Activated CD4-positive, alpha-beta memory T cell treated with anti-CD3 and anti-CD28 coated beads for 36 hours (primary cell): ENCODE results near the gene HPDL. TPM values are rescaled to one million over a fixed set of nuclear protein-coding genes. Genes with fewer than 3 reads are reported as not detected.

ENCODE experiments used
- CTCF ChIA-PET: fragments of 350-600 bp; sonication (Branson Sonifier 250); formaldehyde crosslinking; loops from one replicate; lab custom pipeline; 2021; ENCODE audit warnings: antibody characterized with exemption, inconsistent platforms; lab: Charles Lee
- POLR2A ChIA-PET: fragments of 350-600 bp; sonication (Branson Sonifier 250); formaldehyde crosslinking; loops from one replicate; lab custom pipeline; 2021; ENCODE audit warnings: antibody characterized with exemption; lab: Charles Lee
- DNase-seq: peaks from one replicate; pipeline ENCODE4 v3.0.0-alpha.2; 2020
- H3K27ac Mint-ChIP-seq: one replicate; pipeline ENCODE4 v1.8.0; 2021; ENCODE audit warnings: mixed read lengths
- H3K27me3 Mint-ChIP-seq: one replicate; pipeline ENCODE4 v1.8.0; 2021; ENCODE audit warnings: mixed read lengths
- H3K36me3 Mint-ChIP-seq: one replicate; pipeline ENCODE4 v1.8.0; 2021; ENCODE audit warnings: mixed read lengths
- H3K4me1 Mint-ChIP-seq: one replicate; pipeline ENCODE4 v1.8.0; 2021; ENCODE audit warnings: low read depth, mixed read lengths
- H3K4me3 Mint-ChIP-seq: one replicate; pipeline ENCODE4 v1.8.0; 2021; ENCODE audit warnings: mild to moderate bottlenecking, mixed read lengths
- H3K9me3 Mint-ChIP-seq: one replicate; pipeline ENCODE4 v1.8.0; 2021; ENCODE audit warnings: mixed read lengths
- intact Hi-C: fragments of 100-400 bp; cut with micrococcal nuclease; formaldehyde crosslinking; loops from one replicate; pipeline ENCODE4 v1.15.1; 2023
- total RNA-seq, 2 experiments: library from RNA; stranded (reverse); gene quantifications; one replicate each; pipeline ENCODE4 v1.2.3, GENCODE V29; 2021

HPDL gene
- total RNA-seq, 2 experiments from 2014 or later = 12.7 to 14.3 TPM

DNA sequence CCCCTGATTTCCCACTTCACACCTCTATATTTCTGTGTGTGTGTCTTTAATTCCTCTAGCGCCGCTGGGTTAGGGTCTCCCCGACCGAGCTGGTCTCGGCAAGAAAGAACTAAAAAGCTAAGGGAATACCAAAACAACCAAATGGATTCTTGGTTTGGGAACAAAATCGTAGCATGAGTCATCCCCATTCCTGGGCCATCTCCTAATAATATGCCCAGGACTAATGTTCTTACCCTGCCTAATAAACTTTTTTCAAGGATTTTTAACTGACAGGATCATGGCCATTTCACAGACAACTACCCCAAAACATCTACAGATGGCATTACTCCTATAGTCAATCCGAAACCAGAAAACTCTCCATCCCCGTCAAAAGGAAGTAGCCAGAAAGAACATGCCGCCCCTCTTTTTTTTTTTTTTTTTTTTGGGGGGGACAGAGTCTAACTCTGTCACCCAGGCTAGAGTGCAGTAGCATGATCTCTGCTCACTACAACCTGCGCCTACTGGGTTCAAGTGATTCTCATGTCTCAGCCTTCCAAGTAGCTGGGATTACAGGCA, 4.1 kb upstream of the HPDL start:
- intact Hi-C loops = no loop called here
- H3K27me3 Mint-ChIP-seq = no peaks in the 10 kb centered on the region
- peaks cover under 1% of the 10 kb centered on the region for H3K4me1 Mint-ChIP-seq
- H3K27ac Mint-ChIP-seq = no peak overlapping the region
- ChIA-PET POLR2A (no interaction called here), CTCF (no interaction called here)
- H3K9me3 Mint-ChIP-seq = no peaks in the 10 kb centered on the region
- no peak overlapping the region for H3K4me3 Mint-ChIP-seq
- no peaks in the 10 kb centered on the region for H3K36me3 Mint-ChIP-seq
- DNase-seq = no peak

DNA sequence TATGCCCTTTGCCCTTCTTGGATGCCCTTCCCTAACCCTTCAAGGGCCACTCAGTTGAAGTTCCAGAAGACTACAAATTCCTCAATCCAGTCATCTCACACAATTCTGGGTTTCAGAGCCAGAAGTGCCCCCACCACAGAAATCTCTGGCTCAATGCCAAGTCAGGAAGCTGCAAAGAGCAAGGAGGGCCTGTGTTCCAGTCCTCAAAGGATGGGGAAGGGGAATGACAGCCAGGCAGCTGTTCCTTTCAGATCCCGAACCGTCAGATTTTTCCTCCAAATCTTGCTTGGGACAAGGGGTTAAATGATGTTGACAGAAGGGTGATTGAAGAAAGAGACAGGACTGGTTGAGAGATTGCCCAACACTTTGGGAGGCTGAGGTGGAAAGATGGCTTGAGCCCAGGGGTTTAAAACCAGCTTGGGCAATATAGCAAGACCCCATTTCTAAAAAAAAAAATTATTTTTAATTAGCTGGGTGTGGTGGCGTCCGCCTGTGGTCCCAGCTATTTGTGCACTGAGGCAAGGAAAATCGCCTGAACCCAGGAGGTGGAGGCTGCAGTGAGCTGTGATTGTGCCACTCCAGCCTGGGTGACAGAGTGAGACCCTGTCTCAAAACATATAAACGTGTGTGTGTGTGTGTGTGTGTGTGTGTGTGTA, 716 bp upstream of the HPDL start:
- ChIA-PET POLR2A (interaction anchor here (1.0 to 4.7 kb wide), 7 partner anchors 11 to 595 kb away, joined by 3 to 70 read pairs (median 5); partner anchors contain the start of genes HECTD3, MUTYH, TOE1 and UROD), CTCF (interaction anchor here (0.6 to 3.7 kb wide), 6 partner anchors 14 to 314 kb away, joined by 3 to 16 read pairs (median 6); partner anchors contain the start of genes MUTYH, TOE1 and UROD)
- intact Hi-C loops = loop anchor here (2.0 kb wide), 1 partner anchor 21 kb away; no protein-coding TSS in a partner anchor
- DNase-seq = no peak
- Mint-ChIP-seq H3K4me1 (peaks cover 16% of the 10 kb centered on the region), H3K4me3 (peak overlapping the region; percentile 76), H3K27ac (no peak overlapping the region), H3K9me3 (no peaks in the 10 kb centered on the region), H3K36me3 (peaks cover 16% of the 10 kb centered on the region), H3K27me3 (no peaks in the 10 kb centered on the region)

DNA sequence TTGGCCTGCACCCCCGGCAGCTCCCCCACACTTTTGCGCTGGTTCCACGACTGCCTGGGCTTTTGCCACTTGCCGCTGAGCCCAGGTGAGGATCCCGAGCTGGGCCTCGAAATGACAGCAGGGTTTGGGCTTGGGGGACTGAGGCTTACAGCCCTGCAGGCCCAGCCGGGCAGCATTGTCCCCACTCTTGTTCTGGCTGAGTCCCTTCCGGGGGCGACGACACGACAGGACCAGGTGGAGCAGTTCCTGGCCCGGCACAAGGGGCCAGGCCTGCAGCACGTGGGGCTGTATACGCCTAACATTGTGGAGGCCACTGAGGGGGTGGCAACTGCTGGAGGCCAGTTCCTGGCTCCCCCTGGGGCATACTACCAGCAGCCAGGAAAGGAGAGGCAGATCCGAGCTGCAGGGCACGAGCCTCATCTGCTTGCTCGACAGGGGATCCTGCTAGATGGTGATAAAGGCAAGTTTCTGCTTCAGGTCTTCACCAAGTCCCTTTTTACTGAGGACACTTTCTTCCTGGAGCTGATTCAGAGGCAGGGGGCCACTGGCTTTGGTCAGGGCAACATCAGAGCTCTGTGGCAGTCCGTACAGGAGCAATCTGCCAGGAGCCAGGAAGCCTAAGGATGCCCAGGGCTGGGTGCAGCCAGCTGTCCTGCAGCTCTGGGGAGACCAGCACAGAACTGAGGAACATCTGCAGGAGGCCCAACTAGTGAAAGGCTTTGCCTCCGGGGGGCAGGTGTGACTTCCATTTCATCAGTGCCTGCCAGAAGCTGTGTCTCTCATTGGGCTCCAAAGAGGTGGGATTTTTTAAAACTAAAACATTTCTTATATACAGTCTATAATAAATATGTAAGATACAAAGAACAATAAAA, 1.2 kb downstream of the HPDL start:
- no peak for DNase-seq
- H3K4me3 Mint-ChIP-seq = peak overlapping the region; percentile 76
- CTCF ChIA-PET = interaction anchor here (0.7 to 3.7 kb wide), 7 partner anchors 13 to 315 kb away, joined by 3 to 16 read pairs (median 3); partner anchors contain the start of genes MUTYH, TOE1 and UROD
- POLR2A ChIA-PET = interaction anchor here (1.4 to 4.7 kb wide), 7 partner anchors 11 to 597 kb away, joined by 3 to 70 read pairs (median 5); partner anchors contain the start of genes HECTD3, MUTYH, PRDX1 and TOE1
- H3K4me1 Mint-ChIP-seq = peaks cover 16% of the 10 kb centered on the region
- peaks cover 16% of the 10 kb centered on the region for H3K36me3 Mint-ChIP-seq
- no peaks in the 10 kb centered on the region for H3K9me3 Mint-ChIP-seq
- no peaks in the 10 kb centered on the region for H3K27me3 Mint-ChIP-seq
- intact Hi-C loops = loop anchor here (1.0 to 2.0 kb wide), 2 partner anchors 11 to 23 kb away; no protein-coding TSS in a partner anchor
- H3K27ac Mint-ChIP-seq = peak overlapping the region; percentile 28

DNA sequence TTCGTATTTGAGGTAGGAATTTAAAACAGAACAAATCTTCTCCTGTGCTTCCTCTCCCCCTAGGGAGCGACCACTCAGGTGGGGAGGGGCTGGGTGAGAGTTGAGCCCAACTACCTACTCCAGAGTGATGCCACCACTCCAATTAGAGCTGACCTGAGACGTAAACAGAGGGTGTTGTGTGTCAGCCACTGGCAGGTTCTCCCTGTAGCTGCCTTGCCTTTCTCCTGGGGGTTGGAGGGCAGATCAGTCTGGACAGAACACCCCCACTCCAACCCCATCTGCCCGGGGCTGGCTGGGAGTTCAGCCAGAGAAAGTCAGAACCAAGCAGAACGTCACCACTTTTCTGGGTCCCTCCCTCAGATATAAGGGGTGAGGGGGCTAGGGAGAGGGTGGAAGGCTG, 2.0 kb downstream of the HPDL start:
- Mint-ChIP-seq H3K27me3 (no peaks in the 10 kb centered on the region), H3K36me3 (peaks cover 16% of the 10 kb centered on the region), H3K4me3 (peak overlapping the region; percentile 51), H3K4me1 (peaks cover 16% of the 10 kb centered on the region), H3K9me3 (no peaks in the 10 kb centered on the region), H3K27ac (no peak overlapping the region)
- ChIA-PET POLR2A (interaction anchor here (0.6 to 4.7 kb wide), 3 partner anchors 10 to 18 kb away, joined by 3 to 70 read pairs (median 4); partner anchors contain the start of genes MUTYH and TOE1), CTCF (interaction anchor here (3.7 kb wide), 1 partner anchor 25 kb away, joined by 16 read pairs; no protein-coding TSS in a partner anchor)
- intact Hi-C loops = loop anchor here (1.0 kb wide), 1 partner anchor 11 kb away; no protein-coding TSS in a partner anchor
- no peak for DNase-seq

DNA sequence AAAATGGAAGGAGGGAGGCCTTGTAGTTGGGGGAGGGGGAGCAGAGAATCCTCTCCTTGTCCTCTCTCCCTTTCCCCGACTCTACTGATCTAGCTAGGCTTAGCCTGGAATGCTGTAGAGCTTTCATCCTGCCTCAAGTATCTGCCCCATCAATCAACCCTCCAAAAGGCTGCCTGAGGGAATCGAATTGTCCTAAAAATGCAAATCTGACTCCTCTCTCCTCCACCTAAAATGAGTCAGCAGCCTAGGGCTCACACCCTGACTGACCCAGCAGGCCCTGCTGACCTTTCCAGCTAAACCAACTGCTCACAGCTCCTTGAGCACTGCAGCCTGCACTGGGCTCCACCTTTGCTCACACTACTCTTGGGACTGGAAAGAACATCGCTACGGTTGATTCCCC, 2.8 kb downstream of the HPDL start:
- no peak for DNase-seq
- Mint-ChIP-seq H3K36me3 (peaks cover 16% of the 10 kb centered on the region), H3K27ac (no peak overlapping the region), H3K9me3 (no peaks in the 10 kb centered on the region), H3K4me3 (no peak overlapping the region), H3K27me3 (no peaks in the 10 kb centered on the region), H3K4me1 (peaks cover 20% of the 10 kb centered on the region)
- intact Hi-C loops = no loop called here
- ChIA-PET CTCF (interaction anchor here (3.7 kb wide), 1 partner anchor 26 kb away, joined by 16 read pairs; no protein-coding TSS in a partner anchor), POLR2A (interaction anchor here (0.6 kb wide), 1 partner anchor 14 kb away, joined by 3 read pairs; no protein-coding TSS in a partner anchor)

DNA sequence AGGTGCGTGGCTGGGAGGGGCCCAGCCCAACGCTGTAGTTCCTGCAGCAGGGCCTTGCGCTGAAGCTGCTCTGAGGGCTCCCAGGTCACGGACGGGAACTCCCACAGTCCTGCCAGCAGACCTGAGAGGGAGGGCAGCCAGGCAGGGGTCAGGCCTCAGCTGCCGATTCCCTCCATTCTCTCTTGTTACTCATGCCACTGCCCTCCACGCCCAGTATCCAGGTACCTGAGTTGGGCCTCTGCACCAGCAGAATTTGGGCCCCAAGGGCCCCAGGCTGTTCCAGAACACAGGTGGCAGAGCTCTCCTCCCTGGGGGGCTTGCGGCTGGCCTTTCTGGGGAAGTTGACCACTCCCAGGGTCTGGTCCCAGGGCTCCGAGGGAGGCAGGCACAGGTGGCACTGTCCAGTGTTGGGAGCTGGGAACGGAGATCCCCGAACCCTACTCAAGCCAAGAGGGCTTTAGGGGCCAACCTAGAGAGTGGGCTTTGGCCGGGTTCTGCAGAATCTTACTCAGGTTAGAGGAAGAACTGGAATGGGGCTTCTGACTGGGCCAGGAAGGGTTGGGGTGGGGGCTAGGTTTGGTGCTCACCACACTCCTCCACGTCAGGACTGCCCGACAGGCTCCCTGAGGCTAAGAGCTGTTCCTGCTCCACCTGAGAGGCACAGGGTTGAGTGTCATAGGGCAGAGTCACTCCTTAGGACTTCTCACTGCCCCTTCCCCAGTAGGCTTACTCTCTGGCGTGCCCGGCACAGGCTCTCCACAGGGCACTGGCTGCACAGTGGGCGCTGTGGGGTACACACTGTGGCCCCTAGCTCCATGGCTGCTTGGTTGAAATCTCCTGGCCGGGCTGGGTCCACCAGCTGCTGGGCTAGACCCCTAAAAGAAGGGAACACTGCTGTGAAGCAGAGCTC, 5.0 kb downstream of the HPDL start:
- ChIA-PET CTCF (no interaction called here), POLR2A (interaction anchor here (1.1 kb wide), 1 partner anchor 27 kb away, joined by 3 read pairs; no protein-coding TSS in a partner anchor)
- H3K4me3 Mint-ChIP-seq = no peak overlapping the region
- H3K9me3 Mint-ChIP-seq = no peaks in the 10 kb centered on the region
- peaks cover 23% of the 10 kb centered on the region for H3K4me1 Mint-ChIP-seq
- intact Hi-C loops = no loop called here
- peaks cover 16% of the 10 kb centered on the region for H3K36me3 Mint-ChIP-seq
- no peak overlapping the region for H3K27ac Mint-ChIP-seq
- no peaks in the 10 kb centered on the region for H3K27me3 Mint-ChIP-seq
- no peak for DNase-seq

DNA sequence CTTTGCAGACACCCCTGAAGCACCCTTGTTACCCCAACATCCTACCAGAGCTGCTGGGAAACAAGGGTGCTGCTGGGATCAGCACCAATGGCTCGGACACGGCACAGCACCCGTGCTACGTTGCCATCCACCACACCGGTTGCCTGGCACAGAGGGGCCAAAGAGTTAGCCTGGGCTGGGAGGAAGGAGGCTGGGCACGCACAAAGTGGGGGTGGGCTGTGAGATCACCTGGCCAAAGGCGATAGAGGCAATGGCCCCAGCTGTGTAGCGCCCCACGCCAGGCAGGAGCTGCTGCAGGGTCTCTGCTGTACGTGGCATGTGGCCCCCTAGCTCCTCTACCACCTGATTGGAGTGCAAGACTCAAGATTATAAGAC, 5.6 kb downstream of the HPDL start:
- H3K9me3 Mint-ChIP-seq = no peaks in the 10 kb centered on the region
- intact Hi-C loops = no loop called here
- H3K4me3 Mint-ChIP-seq = no peak overlapping the region
- POLR2A ChIA-PET = no interaction called here
- no peaks in the 10 kb centered on the region for H3K27me3 Mint-ChIP-seq
- H3K27ac Mint-ChIP-seq = no peak overlapping the region
- CTCF ChIA-PET = no interaction called here
- H3K4me1 Mint-ChIP-seq = peaks cover 23% of the 10 kb centered on the region
- peaks cover 16% of the 10 kb centered on the region for H3K36me3 Mint-ChIP-seq
- DNase-seq = no peak

DNA sequence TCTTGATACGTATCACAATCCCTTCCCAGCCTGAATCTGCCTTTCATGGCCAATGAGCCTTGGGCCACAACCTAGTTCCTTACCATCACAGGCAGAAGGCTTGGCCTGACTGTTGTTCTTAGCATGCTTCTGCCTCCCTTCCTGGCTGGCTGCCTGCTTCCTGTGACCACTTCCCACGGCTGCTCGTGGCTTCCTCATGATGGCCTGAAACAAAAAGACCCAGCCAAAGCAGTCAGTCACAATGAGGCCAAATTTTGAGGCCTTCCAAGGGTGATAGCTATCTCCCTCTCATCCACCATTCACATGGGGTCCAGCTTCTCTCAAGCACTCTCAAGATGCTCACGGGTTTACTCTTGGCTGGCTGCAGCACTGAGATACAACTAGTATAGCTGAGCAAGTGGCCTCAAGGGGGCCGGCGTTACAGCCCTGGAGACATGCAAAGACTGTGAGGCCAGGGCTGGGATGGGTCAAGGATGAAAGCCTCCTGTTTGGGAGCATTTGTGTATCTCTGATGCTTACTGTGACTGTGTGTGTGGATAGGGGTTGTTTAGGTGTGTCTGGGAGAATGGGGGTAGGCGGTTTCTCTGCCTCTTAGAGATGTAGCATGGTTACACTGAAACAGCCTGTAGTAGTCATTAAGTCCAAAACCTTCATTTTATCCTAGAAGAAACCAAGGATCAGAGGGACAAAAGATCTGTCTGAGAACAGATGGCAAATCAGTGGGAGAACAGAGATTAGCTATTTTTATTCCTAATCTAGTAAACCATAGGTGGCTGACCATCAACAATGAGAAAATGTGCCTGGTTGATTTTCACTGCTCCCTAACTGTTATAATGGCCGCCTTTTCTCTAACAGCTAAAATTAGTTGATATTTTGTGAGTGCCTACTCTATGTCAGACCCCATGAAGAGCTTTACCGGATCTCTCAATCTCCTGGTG, 7.9 kb downstream of the HPDL start:
- no peak for DNase-seq
- H3K27ac Mint-ChIP-seq = no peak overlapping the region
- intact Hi-C loops = no loop called here
- ChIA-PET CTCF (interaction anchor here (1.2 kb wide), 1 partner anchor 35 kb away, joined by 4 read pairs; no protein-coding TSS in a partner anchor), POLR2A (no interaction called here)
- H3K27me3 Mint-ChIP-seq = no peaks in the 10 kb centered on the region
- peaks cover 21% of the 10 kb centered on the region for H3K4me1 Mint-ChIP-seq
- H3K4me3 Mint-ChIP-seq = no peak overlapping the region
- no peaks in the 10 kb centered on the region for H3K9me3 Mint-ChIP-seq
- H3K36me3 Mint-ChIP-seq = peaks cover 16% of the 10 kb centered on the region

DNA sequence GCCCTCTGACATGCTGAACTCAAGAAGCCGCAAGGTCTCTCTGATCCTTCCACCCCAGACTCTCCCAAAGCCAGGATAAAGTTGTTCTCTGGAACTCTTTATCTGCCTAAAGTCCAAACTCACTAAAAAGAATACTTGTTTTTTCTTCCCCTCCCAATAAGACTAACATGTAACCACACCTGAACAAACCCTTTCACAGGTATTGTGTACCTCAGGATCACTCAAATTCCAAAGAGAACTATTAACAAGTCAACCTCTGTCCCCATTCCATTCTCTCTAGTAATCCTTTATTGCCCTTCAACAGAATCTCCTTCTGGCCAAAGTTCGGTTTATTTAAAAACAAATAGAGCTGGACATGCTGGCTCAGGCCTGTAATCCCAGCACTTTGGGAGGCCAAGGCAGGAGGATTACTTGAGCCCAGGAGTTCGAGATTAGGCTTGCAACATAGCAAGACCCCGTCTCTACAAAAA, 9.2 kb downstream of the HPDL start:
- CTCF ChIA-PET = no interaction called here
- Mint-ChIP-seq H3K4me1 (peaks cover 19% of the 10 kb centered on the region), H3K27ac (no peak overlapping the region)

More for the DNA sequence above, 9.2 kb downstream of the HPDL start:
- POLR2A ChIA-PET = interaction anchor here (5.7 kb wide), 1 partner anchor 9 kb away, joined by 70 read pairs; the partner anchor contains the start of gene HPDL
- Mint-ChIP-seq H3K9me3 (no peaks in the 10 kb centered on the region), H3K36me3 (peaks cover 19% of the 10 kb centered on the region), H3K4me3 (no peak overlapping the region), H3K27me3 (no peaks in the 10 kb centered on the region)
- no peak for DNase-seq
- intact Hi-C loops = no loop called here
